Measurements from ENCODE around the gene DCDC1. TPM values are rescaled to one million over a fixed set of nuclear protein-coding genes. Genes with fewer than 3 reads are reported as not detected.

The DCDC1 gene
- total RNA-seq, 1 experiment from 2014 or later, result 0.68 TPM

DNA sequence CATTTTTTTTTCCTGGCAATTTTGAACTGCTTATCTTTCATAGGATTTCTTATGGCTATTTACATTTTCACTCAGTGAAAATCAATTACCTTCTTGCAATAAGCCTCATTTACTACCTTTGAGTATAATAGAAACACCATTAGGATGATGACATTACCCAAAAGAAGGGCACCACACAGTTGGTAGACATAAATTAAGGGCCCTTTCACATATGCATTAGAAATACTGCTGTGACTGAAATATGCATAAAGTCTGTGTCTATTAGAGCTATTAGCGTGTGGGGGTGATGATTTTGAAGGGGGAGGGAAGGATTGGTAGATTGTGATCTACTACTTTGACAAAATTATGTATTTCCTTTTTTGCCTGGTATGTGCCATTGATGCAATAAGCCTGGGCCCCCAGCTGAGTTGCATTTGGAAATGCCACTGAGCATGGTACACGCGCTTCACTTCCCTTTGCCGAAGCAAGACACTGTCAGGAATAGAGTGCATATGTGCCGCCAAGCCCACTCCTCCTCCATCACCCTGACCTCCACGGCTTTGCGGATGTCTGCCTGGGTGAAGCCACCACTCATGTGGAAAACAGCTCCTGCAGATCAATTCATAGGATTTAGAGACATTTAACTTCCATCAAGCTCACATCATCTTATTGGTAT is 339.3 kb downstream of the DCDC1 start:
- DNase-seq, result no peak
- no TSS peak for BruUV-seq (replicated peaks)
- H3K27me3 Mint-ChIP-seq (ENCODE audit: unreplicated experiment), result no peaks in the 10 kb centered on the region
- H3K27ac Mint-ChIP-seq (ENCODE audit: unreplicated experiment), result no peak overlapping the region
- TF ChIP-seq, protein P1, sequence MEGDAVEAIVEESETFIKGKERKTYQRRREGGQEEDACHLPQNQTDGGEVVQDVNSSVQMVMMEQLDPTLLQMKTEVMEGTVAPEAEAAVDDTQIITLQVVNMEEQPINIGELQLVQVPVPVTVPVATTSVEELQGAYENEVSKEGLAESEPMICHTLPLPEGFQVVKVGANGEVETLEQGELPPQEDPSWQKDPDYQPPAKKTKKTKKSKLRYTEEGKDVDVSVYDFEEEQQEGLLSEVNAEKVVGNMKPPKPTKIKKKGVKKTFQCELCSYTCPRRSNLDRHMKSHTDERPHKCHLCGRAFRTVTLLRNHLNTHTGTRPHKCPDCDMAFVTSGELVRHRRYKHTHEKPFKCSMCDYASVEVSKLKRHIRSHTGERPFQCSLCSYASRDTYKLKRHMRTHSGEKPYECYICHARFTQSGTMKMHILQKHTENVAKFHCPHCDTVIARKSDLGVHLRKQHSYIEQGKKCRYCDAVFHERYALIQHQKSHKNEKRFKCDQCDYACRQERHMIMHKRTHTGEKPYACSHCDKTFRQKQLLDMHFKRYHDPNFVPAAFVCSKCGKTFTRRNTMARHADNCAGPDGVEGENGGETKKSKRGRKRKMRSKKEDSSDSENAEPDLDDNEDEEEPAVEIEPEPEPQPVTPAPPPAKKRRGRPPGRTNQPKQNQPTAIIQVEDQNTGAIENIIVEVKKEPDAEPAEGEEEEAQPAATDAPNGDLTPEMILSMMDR (IDR thresholded peaks at IDR 0.05; ENCODE audit: unreplicated experiment), result no peak
- intact Hi-C loops (cut with micrococcal nuclease; ENCODE audit: unreplicated experiment), result no loop called here
- no peak overlapping the region for H3K4me3 Mint-ChIP-seq (ENCODE audit: low read depth, unreplicated experiment)
- CTCF ChIA-PET, result no interaction called here
- H3K36me3 Mint-ChIP-seq (ENCODE audit: insufficient read depth, unreplicated experiment), result no peaks in the 10 kb centered on the region
- H3K4me1 Mint-ChIP-seq (ENCODE audit: low read depth, unreplicated experiment), result no peaks in the 10 kb centered on the region
- H3K9me3 Mint-ChIP-seq (ENCODE audit: low read depth, unreplicated experiment), result no peaks in the 10 kb centered on the region

DNA sequence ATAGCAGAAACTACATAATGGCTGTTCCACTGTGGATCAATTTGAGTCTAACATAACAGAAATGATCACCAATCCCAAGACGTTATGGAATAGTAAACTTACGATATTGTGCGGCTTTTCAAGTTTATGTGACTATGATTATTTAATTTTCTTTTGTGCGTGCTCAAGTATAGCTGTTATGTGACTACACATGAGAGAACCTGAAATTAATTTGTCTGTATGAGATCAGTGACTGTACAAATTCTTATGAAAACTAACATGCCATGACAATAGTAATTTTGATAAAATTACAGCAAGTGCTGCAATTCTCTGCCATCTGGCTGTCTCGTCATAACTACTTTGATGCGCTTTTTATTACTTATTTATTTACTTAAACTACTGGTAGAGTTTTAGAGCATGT is 343.2 kb downstream of the DCDC1 start:
- no peaks in the 10 kb centered on the region for H3K9me3 Mint-ChIP-seq (ENCODE audit: low read depth, unreplicated experiment)
- DNase-seq, result no peak
- intact Hi-C loops (cut with micrococcal nuclease; ENCODE audit: unreplicated experiment), result no loop called here
- no TSS peak for BruUV-seq (replicated peaks)
- no peaks in the 10 kb centered on the region for H3K27me3 Mint-ChIP-seq (ENCODE audit: unreplicated experiment)
- no peaks in the 10 kb centered on the region for H3K36me3 Mint-ChIP-seq (ENCODE audit: insufficient read depth, unreplicated experiment)
- CTCF ChIA-PET, result no interaction called here
- H3K4me1 Mint-ChIP-seq (ENCODE audit: low read depth, unreplicated experiment), result no peaks in the 10 kb centered on the region
- H3K27ac Mint-ChIP-seq (ENCODE audit: unreplicated experiment), result no peak overlapping the region
- TF ChIP-seq, protein P1 (IDR thresholded peaks at IDR 0.05; ENCODE audit: unreplicated experiment), result no peak
- H3K4me3 Mint-ChIP-seq (ENCODE audit: low read depth, unreplicated experiment), result no peak overlapping the region

DNA sequence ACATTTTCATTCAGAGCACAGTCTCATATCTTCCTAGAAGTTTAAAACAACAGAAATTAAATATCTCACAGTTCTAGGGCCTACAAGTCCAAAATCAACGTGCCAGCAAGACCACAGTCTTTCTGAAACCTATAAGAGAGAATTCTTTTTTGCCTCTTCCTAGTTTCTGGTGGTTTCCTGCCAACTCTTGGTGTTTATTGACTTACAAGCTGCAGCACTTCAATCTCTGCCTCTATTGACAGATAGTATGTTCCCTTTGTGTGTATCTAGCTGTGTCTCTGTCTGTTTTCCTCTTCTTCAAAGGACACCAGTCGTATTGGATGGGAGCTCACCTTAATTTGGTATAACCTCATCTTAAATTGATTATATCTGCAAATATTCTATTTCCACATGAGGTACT is 347.5 kb downstream of the DCDC1 start:
- intact Hi-C loops (cut with micrococcal nuclease; ENCODE audit: unreplicated experiment), result no loop called here
- Mint-ChIP-seq H3K4me3 (ENCODE audit: low read depth, unreplicated experiment) (no peak overlapping the region), H3K9me3 (ENCODE audit: low read depth, unreplicated experiment) (no peaks in the 10 kb centered on the region), H3K27ac (ENCODE audit: unreplicated experiment) (no peak overlapping the region), H3K36me3 (ENCODE audit: insufficient read depth, unreplicated experiment) (no peaks in the 10 kb centered on the region), H3K4me1 (ENCODE audit: low read depth, unreplicated experiment) (no peaks in the 10 kb centered on the region), H3K27me3 (ENCODE audit: unreplicated experiment) (no peaks in the 10 kb centered on the region)
- no TSS peak for BruUV-seq (replicated peaks)
- no peak for DNase-seq
- TF ChIP-seq, protein P1 (IDR thresholded peaks at IDR 0.05; ENCODE audit: unreplicated experiment), result no peak
- CTCF ChIA-PET, result no interaction called here

DNA sequence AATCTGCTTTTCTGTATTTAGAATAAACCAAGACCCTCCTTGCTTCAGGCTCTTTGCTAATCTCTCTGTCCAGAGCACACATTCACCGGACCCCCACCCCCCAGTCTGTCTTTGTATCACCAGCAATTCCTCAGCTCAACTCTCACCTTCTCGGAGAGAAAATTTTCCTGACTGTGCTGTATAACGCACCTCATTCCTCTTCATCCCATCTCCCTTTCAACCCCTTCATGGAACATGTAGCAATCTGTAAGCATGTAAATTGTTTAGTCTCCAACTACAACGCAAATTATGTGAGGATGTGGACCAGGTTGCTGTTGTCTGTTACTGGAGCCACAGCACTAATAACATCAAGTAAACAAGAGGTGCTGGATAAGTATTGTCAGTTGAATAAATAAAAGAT is 349.8 kb downstream of the DCDC1 start:
- Mint-ChIP-seq H3K27ac (ENCODE audit: unreplicated experiment) (no peak overlapping the region), H3K4me3 (ENCODE audit: low read depth, unreplicated experiment) (no peak overlapping the region), H3K4me1 (ENCODE audit: low read depth, unreplicated experiment) (no peaks in the 10 kb centered on the region), H3K27me3 (ENCODE audit: unreplicated experiment) (no peaks in the 10 kb centered on the region), H3K9me3 (ENCODE audit: low read depth, unreplicated experiment) (no peaks in the 10 kb centered on the region), H3K36me3 (ENCODE audit: insufficient read depth, unreplicated experiment) (no peaks in the 10 kb centered on the region)
- DNase-seq, result no peak
- BruUV-seq (replicated peaks), result no TSS peak
- intact Hi-C loops (cut with micrococcal nuclease; ENCODE audit: unreplicated experiment), result no loop called here
- TF ChIP-seq, protein P1 (IDR thresholded peaks at IDR 0.05; ENCODE audit: unreplicated experiment), result no peak
- CTCF ChIA-PET, result no interaction called here

Measured in Calu3 (cell line).